HG03045 (cell line): ENCODE results near the gene SLC22A23.

ENCODE experiments used
- ATAC-seq: cut with Tn5 transposase; IDR thresholded peaks from one replicate; pipeline ENCODE4 v1.9.1; 2021; ENCODE audit warnings: mild to moderate bottlenecking, moderate library complexity; ENCODE audit not compliant: unreplicated experiment

SLC22A23 gene

GRCh38 chr6:3322366-3322890 lies 134.4 kb downstream of the SLC22A23 start:
- no peak for ATAC-seq

DNA sequence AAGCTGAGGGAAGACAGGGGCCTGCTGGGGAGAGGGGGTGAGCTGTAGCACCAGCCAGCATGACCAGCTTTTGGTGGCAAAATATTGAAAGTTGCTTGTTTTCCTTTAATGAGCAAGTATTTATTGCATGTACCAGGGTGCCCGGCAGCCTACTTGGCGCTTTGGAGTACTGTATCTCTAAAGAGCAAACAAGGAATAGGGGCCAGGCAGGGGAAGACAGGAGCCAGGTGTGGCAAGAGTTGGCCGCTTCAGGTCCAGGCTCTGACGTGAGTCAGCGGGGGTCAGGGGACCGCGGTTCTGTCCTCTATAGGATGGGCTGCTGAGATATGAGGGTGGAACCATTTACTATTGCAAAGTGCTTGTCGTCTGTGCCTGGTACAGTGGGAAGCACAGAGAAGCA lies 135.0 kb downstream of the SLC22A23 start:
- ATAC-seq = no peak

DNA sequence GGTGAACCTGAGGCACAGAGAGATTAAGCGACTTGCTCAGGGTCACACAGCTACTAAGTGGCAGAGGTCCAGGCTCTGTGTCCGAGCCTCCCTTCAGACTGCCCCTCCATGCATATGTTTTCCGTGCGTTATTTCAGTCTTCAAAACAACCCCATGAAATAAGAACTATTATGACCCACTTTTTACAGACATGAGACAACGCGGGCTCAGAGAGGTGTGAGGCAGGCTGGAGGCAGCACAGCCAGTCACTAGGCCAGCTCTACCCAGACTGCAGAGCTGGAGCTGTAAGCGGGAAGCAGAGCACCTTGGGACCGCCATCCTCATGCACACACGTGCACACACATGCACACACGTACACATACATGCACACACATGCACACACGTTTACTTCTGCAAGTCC lies 135.8 kb downstream of the SLC22A23 start:
- no peak for ATAC-seq

DNA sequence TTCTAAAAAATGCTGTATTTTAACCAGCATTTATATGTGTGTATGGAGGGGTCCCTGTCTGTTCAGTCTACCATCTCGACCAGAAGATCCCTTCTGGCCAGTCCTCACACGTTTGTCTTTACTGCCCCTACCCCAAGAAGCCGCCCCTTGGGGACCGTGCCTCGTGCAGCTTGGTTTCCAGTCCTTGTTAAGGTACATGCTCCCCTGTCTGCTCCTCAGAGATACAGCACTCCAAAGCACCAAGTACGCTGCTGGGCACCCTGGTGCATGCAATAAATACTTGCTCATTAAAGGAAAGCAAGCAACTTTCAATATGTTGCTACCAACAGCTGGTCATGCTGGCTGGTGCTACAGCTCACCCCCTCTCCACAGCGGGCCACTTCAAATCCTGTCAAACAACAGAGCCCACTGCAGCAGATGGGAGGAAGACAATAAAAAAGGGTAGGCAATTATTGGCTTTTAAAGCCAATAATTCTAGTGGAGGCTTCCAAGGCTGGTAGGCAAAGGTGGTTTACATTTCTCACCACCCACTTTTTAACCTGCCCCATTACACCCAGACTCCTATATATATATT lies 136.5 kb downstream of the SLC22A23 start:
- no peak for ATAC-seq

- no peak for ATAC-seq
Measured at GRCh38 chr6:3319610-3320200, 137.1 kb downstream of the SLC22A23 start.

GRCh38 chr6:3318821-3319540 lies 137.9 kb downstream of the SLC22A23 start:
- no peak for ATAC-seq

DNA sequence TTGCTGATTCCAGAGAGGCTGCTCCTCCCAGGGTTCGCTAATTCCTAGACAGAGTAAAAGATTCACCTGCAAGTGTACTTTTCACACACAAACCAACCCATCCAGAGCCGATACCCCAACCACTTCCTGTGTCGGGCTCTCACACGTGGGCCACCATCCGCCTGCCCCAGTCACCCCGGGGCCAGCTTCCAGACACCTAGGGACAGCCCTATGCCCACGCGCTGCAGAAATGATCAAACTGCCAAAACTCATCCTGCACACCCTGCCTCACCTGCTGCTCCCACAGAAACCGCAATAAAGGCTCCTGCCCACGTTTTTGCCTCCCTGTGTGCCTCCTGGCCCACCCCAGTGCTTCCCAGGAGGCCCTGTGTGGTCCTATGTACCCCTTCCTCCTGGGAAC lies 138.6 kb downstream of the SLC22A23 start:
- no peak for ATAC-seq

DNA sequence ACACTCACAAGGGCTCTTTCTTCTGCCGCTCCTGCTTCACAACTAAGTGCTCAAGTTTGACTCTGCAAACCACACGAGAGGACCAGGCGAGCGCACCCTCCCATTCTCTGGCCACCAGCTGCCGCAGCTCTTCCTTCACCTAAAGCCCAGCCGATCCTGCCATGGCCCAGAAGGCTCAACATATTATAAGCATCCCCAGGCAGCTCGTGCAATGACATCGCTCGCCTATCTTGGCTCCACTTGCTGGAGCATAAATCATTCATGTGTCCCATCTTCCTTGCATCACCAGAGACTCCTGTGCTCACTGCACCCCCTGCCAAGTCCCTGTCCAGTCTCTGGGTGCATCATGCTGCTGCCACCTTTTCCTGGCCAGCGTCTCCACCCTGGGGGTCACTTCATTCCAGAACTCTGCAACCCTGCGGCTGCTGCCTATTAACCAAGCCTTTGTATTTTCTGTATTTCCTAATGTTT lies 139.1 kb downstream of the SLC22A23 start:
- ATAC-seq = no peak

DNA sequence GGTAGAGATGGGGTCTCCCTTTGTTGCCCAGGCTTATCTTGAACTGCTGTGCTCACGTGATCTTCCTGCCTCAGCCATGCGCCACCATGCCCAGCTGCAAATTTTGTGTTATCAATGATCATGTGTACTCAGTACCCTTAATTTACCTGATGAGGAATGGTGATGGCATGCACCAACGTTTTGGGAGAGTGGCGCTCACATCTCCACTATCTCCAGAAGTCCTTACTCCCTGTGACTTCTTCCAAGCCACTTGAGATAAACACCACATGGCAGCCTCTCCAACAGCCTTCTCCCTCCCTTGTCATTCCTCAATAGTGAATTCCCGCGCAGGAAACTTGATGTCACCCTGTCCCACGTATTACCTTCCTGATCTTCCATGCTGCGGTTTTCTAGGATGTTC lies 140.0 kb downstream of the SLC22A23 start:
- ATAC-seq = no peak

DNA sequence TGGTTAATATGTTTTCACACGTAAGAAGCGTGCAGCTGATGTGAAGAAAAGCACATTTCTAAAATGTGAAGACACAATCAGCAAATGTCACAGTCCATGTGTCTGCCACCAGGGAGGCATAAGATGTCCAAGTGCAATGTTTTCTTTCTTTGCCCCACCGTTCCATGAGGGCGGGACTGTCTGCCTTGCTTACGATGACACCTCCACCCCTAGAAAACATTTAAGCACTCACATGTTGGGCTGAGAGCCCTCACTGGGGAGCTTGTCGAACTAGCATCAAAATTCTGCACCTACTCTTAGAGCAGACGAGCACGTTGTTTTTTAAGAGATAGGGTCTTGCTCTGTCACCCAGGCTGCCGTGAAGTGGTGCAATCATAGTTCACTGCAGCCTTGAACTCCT lies 140.5 kb downstream of the SLC22A23 start:
- no peak for ATAC-seq

GRCh38 chr6:3315841-3316240 lies 141.0 kb downstream of the SLC22A23 start:
- ATAC-seq = no peak

DNA sequence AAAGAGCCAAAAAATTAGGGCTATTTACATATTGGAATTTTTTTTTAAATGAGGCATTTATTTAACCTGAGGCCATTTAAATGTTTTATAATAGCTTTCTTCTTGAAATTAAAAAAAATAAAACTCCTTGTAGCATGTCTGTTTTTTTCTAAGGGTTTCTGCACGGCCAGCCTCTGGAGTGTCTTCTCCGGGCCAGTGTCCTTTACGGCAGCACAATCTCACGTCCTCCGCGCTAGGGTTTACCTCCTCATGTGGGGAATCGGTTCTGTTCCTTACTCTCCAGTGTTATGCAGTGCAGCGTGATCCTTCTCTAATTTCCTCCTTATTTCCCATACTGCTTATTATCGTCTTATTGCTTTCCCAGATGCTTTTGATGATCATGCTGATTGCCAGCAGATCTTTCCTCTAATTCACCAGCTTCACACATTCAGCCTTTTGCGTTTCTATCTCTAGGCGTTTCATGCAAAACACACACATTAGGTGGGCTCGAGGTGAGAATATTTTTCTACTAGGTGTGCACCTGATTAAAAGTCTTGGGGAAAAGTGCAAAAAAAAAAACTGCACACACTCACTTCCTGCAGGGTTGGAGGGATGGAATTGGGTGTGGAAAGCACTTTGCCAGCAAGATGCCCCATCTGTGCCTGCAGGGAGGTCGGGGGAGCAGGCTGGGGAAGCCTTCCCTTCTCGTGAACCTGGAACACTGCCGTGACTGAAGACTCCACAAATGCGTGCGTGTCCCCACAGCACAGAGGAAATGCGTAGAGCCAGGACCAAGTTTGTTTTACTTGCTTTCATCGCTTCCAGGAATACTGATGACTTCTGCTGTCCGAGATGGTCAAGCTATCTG lies 142.0 kb downstream of the SLC22A23 start:
- ATAC-seq = no peak

DNA sequence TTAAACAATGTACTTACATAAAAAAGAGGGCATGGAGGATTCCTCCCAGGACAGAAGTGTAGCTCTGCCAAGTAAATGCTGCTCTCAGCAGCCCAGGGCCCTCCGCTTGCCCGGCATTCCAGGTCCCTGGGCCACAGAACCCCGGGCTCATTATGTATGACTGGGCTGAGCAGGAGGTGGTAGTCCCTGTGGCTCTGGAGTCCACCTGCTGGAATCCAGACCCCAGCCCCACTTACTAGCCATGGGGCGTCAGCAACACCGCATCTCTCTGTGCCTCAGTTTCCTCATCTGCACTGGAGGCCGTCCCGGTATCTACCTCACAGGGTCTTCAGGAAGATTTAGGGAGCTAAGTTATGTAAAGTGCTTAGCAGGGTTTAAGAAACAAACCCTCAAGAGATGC lies 142.7 kb downstream of the SLC22A23 start:
- ATAC-seq = no peak

GRCh38 chr6:3312604-3313231 lies 144.1 kb downstream of the SLC22A23 start:
- no peak for ATAC-seq

GRCh38 chr6:3311826-3312225 lies 145.0 kb downstream of the SLC22A23 start:
- no peak for ATAC-seq

DNA sequence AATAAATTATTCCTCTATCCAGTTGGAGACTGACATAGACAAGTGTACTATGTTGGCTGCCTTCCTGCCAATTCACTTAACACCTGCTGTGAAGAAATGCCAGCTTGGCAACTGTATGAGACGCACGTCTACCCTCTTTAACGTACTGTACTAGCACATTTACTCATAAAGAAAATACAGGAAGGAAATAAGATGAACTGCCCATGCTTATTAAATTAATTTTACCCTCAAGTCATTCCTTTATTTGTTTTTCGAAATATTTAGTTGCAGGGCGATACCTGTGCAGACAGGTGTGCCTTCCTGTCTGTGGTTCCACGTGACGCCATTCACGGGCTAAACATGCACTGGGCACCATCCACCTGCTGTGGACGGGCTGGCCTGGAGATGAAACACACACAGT lies 146.1 kb downstream of the SLC22A23 start:
- no peak for ATAC-seq

DNA sequence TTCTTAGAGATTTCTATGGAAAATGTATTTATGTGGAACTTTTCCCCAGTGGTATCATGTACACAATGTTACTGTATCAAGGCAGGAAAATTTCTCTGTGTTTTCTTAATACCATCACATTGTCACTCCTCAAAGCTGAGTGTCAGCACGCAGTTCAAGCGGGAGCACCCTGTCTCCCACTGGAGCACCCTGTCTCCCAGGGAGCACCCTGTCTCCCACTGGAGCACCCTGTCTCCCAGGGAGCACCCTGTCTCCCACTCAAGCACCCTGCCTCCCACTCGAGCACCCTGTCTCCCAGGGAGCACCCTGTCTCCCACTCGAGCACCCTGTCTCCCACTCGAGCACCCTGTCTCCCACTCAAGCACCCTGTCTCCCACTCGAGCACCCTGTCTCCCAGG lies 146.8 kb downstream of the SLC22A23 start:
- no peak for ATAC-seq

GRCh38 chr6:3309391-3310050 lies 147.3 kb downstream of the SLC22A23 start:
- no peak for ATAC-seq

- no peak for ATAC-seq
Measured at GRCh38 chr6:3308106-3308505, 148.7 kb downstream of the SLC22A23 start.

DNA sequence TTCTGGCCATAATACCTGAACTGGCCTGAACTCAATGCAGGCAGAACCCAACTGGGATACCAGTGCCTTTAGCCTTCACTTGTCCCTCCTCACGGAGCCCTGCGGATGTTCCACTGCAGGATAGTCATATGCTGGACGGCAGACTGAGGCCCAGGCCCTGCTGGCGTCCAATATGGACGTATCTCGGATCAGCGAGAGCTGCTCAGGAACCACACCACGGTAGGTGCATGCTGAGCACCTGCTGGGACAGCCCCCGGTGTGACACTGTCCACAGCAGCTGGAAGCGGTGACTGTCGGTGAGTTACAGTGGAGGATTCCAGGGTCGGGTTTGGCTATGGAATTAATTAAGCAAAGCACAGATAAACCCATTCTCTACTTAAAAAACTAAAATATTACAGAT lies 149.4 kb downstream of the SLC22A23 start:
- ATAC-seq = no peak
